GM19238 (cell line): ENCODE measurements around the gene FAP.

ENCODE experiments used
- DNase-seq: peaks from one replicate; pipeline ENCODE4 v3.0.0; 2011; ENCODE audit warnings: low spot score; ENCODE audit not compliant: insufficient read length

FAP gene

DNA sequence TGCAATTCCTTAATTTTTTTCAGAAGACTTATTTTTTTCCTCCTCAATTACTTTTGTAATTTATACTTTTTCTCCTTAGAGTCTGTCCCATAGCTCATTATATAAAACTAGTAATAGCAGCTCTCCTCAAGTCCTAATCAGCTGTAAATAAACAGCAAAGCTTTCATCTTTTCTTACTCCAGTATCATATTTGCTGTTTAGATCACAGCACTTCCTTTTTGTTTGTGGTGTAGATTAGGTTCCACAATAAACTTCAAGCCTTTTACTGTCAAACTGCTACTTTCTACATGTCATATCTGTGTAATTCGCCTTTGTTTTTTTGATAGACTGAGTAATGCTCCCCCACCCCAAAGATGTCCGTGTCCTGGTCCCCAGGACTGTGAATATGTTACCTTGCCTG is 116.7 kb downstream of the FAP start:
- DNase-seq = no peak

DNA sequence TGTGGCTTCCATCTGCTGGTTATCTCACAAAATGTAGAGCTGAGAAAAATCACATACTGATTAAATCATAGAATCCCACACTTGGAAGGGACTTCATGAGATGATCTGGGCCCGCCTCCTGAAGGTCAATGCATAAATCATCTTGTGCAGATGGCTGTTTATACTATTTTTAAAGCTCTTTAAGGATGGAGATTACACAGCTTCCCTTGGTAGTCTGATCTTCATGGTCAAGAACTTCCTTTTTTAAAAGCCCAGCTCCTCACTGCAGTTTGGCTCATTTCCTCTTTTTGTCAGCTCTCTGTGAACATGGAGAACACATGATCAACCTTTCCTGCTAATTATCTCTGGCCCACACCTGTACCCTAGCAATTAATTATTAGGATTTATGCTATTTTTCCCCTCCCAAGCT is 117.1 kb downstream of the FAP start:
- no peak for DNase-seq

DNA sequence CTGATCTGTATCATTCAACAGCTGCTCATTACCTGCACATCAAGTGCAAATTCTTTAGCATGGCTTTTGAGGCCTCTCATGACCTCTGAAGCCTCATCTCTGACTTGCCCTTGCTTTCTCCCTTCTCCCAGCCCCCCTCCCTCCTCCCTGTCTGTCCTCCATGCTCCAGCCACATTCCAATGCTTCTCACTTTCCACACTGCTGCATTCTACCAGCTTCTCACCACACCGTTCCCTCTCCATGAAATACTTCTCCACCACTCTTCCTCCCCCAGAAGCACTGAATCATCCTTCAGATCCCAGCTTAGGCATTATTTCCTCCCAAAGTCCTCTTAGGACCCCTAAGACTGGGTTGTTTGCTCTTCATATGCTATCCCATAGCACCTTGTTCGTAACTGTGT is 118.1 kb downstream of the FAP start:
- no peak for DNase-seq

DNA sequence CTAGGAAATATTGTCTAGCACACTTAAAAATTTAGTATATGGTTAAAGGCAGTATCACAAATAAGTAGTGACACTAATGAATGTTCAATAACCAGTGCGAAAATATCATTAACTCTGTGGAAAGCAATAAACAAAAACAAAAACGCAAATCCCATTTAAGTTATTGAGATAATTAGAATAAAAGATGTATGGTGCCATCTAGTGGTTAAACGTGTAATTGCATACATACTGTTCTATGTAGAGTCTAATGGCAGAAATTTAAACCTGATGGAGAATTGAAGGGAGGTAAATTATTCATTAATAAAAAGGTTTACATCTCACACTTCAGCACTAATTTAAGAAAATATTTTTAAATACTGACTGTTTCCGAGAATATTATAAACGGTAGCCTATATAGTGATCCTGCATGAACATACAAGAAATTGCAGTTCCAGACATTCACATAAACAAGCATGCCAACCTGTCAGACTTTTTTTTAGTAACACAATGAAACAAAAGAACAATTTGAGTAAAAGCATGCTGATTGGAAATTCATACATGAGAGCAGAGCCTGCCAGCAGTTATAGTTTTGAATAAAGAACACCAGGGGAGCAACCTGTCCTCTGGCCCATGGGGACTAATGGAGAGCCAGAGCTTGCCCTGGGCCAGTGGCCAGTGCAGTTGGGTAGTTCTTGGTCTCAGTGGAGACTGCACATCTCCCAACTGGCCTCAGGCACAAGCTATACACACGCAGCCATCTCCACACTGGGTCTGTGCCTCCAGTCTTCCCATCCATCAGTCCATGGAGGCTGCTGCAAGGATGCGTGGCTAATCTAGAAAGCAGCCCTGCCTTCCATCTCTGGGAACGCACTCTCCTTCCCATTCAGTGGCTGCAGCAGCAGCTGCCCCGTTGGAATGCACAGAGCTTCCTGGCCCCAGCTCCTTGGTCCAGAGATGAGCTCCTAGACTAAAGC is 119.2 kb downstream of the FAP start:
- DNase-seq = no peak
